Osteocyte (in vitro differentiated cells): ENCODE measurements around the gene TAF1C. TPM values are rescaled to one million over a fixed set of nuclear protein-coding genes. Genes with fewer than 3 reads are reported as not detected.

Source experiments
- DNase-seq: peaks from one replicate; pipeline ENCODE4 v3.0.0; 2021; ENCODE audit warnings: mixed read lengths; ENCODE audit not compliant: unreplicated experiment; ENCODE audit errors: extremely low spot score
- H3K27ac Mint-ChIP-seq: one replicate; pipeline ENCODE4 v1.8.0; 2021; ENCODE audit warnings: mild to moderate bottlenecking, mixed read lengths; ENCODE audit not compliant: unreplicated experiment
- H3K27me3 Mint-ChIP-seq: one replicate; pipeline ENCODE4 v1.8.0; 2021; ENCODE audit warnings: mixed read lengths; ENCODE audit not compliant: unreplicated experiment
- H3K36me3 Mint-ChIP-seq: one replicate; pipeline ENCODE4 v1.8.0; 2021; ENCODE audit warnings: mixed read lengths; ENCODE audit not compliant: unreplicated experiment
- H3K4me1 Mint-ChIP-seq: one replicate; pipeline ENCODE4 v1.8.0; 2021; ENCODE audit warnings: mixed read lengths; ENCODE audit not compliant: unreplicated experiment
- H3K4me3 Mint-ChIP-seq: one replicate; pipeline ENCODE4 v1.8.0; 2021; ENCODE audit warnings: mild to moderate bottlenecking, moderate library complexity, mixed read lengths; ENCODE audit not compliant: unreplicated experiment
- H3K9me3 Mint-ChIP-seq: one replicate; pipeline ENCODE4 v1.8.0; 2021; ENCODE audit warnings: mixed read lengths; ENCODE audit not compliant: unreplicated experiment
- total RNA-seq: library from RNA; stranded (reverse); gene quantifications from 2 replicates; pipeline ENCODE4 v1.2.1, GENCODE V29; 2021
- TF ChIP-seq, protein P1 (sequence below): fragments of 200-600 bp; sonication (generic); IDR thresholded peaks from 2 replicates; pipeline ENCODE4 v1.5.0; 2021; ENCODE audit warnings: antibody characterized with exemption, mild to moderate bottlenecking, moderate library complexity

Gene TAF1C
- total RNA-seq, 1 donor from 2014 or later: 47.9 TPM

DNA sequence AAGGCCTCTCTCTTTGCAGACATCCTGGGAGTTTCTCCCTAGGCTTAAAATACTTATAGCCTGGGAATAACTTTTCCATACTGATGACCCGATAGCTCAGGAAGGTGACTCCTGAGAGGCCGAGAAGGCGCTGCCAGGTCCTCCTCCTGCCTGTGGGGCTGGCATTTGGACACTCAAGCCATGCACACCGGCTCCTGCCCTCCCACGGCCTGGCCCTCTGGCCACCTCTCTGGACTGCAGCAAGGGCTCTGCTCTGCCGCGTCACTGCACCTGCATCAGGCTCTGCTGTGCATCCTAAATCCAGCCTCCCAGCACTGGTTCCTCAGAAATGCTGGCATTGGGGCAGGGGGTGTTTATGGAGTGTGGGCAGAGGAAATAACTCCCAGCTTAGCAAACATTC is 38.7 kb upstream of the TAF1C start:
- Mint-ChIP-seq H3K36me3 (no peaks in the 10 kb centered on the region), H3K9me3 (no peaks in the 10 kb centered on the region), H3K4me1 (peaks cover 21% of the 10 kb centered on the region), H3K27me3 (peaks cover 44% of the 10 kb centered on the region), H3K4me3 (no peak overlapping the region), H3K27ac (no peak overlapping the region)
- no peak for DNase-seq
- TF ChIP-seq, protein P1, sequence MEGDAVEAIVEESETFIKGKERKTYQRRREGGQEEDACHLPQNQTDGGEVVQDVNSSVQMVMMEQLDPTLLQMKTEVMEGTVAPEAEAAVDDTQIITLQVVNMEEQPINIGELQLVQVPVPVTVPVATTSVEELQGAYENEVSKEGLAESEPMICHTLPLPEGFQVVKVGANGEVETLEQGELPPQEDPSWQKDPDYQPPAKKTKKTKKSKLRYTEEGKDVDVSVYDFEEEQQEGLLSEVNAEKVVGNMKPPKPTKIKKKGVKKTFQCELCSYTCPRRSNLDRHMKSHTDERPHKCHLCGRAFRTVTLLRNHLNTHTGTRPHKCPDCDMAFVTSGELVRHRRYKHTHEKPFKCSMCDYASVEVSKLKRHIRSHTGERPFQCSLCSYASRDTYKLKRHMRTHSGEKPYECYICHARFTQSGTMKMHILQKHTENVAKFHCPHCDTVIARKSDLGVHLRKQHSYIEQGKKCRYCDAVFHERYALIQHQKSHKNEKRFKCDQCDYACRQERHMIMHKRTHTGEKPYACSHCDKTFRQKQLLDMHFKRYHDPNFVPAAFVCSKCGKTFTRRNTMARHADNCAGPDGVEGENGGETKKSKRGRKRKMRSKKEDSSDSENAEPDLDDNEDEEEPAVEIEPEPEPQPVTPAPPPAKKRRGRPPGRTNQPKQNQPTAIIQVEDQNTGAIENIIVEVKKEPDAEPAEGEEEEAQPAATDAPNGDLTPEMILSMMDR: no peak

DNA sequence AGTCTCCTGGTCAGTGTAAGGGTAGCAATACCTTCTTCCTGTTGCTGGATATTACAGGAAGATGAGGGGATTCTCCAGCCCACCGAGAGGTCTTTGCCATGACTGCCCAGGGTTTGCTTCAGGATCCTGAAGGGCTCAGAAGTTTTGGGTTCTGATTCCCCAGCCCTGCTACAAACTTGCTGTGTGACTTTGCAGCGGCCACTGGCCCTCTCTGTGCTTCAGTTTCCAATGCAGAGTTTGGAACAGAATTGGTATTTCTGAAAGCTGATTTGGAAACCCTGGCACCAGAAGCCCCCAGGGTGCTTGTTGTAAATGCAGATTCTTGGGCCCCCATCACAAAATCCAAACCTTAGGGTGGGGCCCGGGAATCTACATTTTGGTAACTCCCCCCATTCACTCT is 38.3 kb upstream of the TAF1C start:
- TF ChIP-seq, protein P1: no peak
- Mint-ChIP-seq H3K27me3 (peaks cover 43% of the 10 kb centered on the region), H3K4me3 (no peak overlapping the region), H3K36me3 (no peaks in the 10 kb centered on the region), H3K27ac (no peak overlapping the region), H3K4me1 (peaks cover 21% of the 10 kb centered on the region), H3K9me3 (no peaks in the 10 kb centered on the region)
- no peak for DNase-seq

DNA sequence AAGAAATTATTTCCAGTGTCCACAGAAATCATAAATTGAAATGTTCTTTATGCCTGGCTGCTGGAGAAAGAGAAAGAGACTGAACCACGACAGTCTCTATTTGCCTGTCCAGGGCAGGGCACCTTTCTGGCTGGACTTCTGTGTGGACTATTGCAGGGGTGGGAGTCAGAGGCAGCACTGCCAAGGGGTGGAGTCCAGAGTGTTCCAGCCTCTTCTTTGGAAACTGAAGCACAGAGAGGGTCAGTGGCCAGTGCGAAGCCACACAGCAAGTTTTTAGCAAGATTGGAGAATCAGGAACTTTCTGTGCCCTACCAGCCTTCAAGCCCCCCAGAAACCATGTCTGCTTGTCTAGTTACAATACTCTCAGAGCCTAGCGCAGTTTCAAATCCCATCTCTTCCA is 37.7 kb upstream of the TAF1C start:
- Mint-ChIP-seq H3K4me3 (no peak overlapping the region), H3K27me3 (peaks cover 40% of the 10 kb centered on the region), H3K36me3 (no peaks in the 10 kb centered on the region), H3K27ac (no peak overlapping the region), H3K4me1 (peaks cover 21% of the 10 kb centered on the region), H3K9me3 (no peaks in the 10 kb centered on the region)
- TF ChIP-seq, protein P1: no peak
- no peak for DNase-seq

DNA sequence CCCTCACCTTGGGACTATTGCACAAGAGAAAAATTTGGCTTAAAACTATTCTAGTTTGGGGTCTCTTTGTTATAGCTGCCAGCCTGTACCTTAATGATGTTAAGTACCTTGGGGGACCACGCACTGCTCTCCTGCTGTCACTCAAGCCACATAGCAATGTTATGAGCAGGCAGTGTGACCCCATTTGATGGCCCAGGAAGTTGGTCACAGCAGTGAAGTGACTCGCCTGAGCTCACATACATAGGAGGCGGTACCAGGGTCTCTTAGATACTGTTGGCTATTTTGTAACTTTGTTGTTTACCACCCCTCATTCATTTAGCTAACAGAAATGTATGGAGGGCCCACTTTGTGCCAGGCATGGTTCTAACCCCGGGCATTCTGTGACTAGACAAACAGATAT is 36.6 kb upstream of the TAF1C start:
- no peaks in the 10 kb centered on the region for H3K36me3 Mint-ChIP-seq
- TF ChIP-seq, protein P1: no peak
- H3K27ac Mint-ChIP-seq: no peak overlapping the region
- DNase-seq: no peak
- H3K27me3 Mint-ChIP-seq: peaks cover 49% of the 10 kb centered on the region
- no peak overlapping the region for H3K4me3 Mint-ChIP-seq
- H3K4me1 Mint-ChIP-seq: peaks cover 11% of the 10 kb centered on the region
- H3K9me3 Mint-ChIP-seq: no peaks in the 10 kb centered on the region

DNA sequence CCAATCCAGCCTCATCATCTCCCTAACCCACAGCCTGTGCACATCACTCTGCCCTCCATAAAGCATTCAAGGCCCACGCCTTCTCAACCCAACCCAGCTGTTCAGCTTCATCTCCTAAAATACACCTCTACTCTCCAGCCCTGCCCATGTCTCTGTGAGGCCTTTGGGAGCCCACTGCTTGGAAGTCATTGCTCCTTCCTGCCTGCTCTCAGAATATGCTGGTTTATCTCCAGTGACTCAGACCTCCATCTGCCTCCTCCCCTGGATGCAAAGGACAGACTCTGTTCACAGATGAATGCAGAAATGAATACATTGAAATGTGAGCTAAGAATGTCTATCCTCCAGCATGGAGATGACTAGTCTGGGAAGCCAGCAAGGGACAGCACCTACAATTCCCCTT is 34.0 kb upstream of the TAF1C start:
- Mint-ChIP-seq H3K36me3 (no peaks in the 10 kb centered on the region), H3K4me1 (no peaks in the 10 kb centered on the region), H3K4me3 (no peak overlapping the region), H3K27me3 (peaks cover 59% of the 10 kb centered on the region), H3K9me3 (no peaks in the 10 kb centered on the region), H3K27ac (no peak overlapping the region)
- TF ChIP-seq, protein P1: no peak
- no peak for DNase-seq
